Duodenal mucosa (tissue), 2 donors: ENCODE results near the gene FOXB1.

Experiments
- H3K27ac ChIP-seq: one replicate; pipeline ENCODE4 v1.7.0; 2013; ENCODE audit warnings: low read depth, low read length
- H3K27me3 ChIP-seq, 2 donors: one replicate each; pipeline ENCODE4 v1.7.0; 2013; ENCODE audit warnings: low read length in 2 of 2, control low read depth in 1 of 2; ENCODE audit not compliant: insufficient read depth in 2 of 2, control insufficient read depth in 1 of 2
- H3K36me3 ChIP-seq, 2 donors: one replicate each; pipeline ENCODE4 v1.7.0; 2013; ENCODE audit warnings: low read length in 2 of 2, control low read depth in 1 of 2; ENCODE audit not compliant: insufficient read depth in 2 of 2, control insufficient read depth in 1 of 2
- H3K4me1 ChIP-seq, 2 donors: one replicate each; pipeline ENCODE4 v1.7.0; 2013; ENCODE audit warnings: low read length in 2 of 2, control low read depth in 1 of 2; ENCODE audit not compliant: insufficient read depth in 2 of 2, control insufficient read depth in 1 of 2
- H3K4me3 ChIP-seq, 2 donors: one replicate each; pipeline ENCODE4 v1.7.0; 2013; ENCODE audit warnings: low read length in 2 of 2, low read depth in 1 of 2
- H3K9ac ChIP-seq, 2 donors: one replicate each; pipeline ENCODE4 v1.7.0; 2013; ENCODE audit warnings: low read length in 2 of 2, low read depth in 1 of 2
- H3K9me3 ChIP-seq, 2 donors: one replicate each; pipeline ENCODE4 v1.7.0; 2013; ENCODE audit warnings: low read length in 2 of 2, control low read depth in 1 of 2; ENCODE audit not compliant: control insufficient read depth in 1 of 2

FOXB1 gene

GRCh38 chr15:60004009-60004845 is at the start of gene FOXB1:
TSS of gene FOXB1 (plus strand) at chr15:60004311. CDS start at chr15:60004964, 653 bp downstream.
- H3K4me3 ChIP-seq = peak within 1 kb of the TSS; percentile 63 to 87
- no peak within 1 kb of the TSS for H3K9ac ChIP-seq
- peaks cover 88 to 94% of the 10 kb centered on the region in 2 donors for H3K27me3 ChIP-seq
- peaks cover 13 to 31% of the 10 kb centered on the region in 2 donors for H3K4me1 ChIP-seq
- H3K36me3 ChIP-seq = no peaks in the 10 kb centered on the region
- no peak within 1 kb of the TSS for H3K27ac ChIP-seq
- no peaks in the 10 kb centered on the region for H3K9me3 ChIP-seq

GRCh38 chr15:59958288-59958687 is 45.8 kb upstream of the FOXB1 start:
- Histone ChIP-seq H3K36me3 (no peaks in the 10 kb centered on the region), H3K9ac (no peak overlapping the region), H3K4me1 (peaks cover 4 to 5% of the 10 kb centered on the region in 2 donors), H3K9me3 (peaks cover 17 to 45% of the 10 kb centered on the region in 2 donors), H3K4me3 (no peak overlapping the region), H3K27me3 (no peaks in the 10 kb centered on the region), H3K27ac (no peak overlapping the region)

DNA sequence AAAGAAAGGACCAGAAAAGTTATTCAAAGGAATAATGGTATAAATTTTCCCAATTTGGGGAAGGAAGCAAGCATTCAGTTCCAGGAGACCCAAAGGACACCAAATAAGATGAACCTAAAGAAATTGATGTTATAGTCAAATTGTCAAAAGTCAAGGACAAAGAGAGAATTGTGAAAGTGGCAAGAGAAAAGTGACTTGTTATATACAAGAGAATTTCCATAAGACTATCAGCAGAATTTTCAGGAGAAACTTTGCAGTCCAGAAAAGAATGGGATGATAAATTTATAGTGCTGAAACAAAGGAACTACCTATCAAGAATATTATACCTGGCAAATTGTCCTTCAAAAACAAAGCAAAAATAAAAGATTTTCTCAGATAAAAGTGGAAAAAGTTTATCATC is 43.8 kb upstream of the FOXB1 start:
- H3K9ac ChIP-seq = no peak overlapping the region
- H3K4me3 ChIP-seq = no peak overlapping the region
- H3K4me1 ChIP-seq = peaks cover 0 to 5% of the 10 kb centered on the region in 2 donors
- H3K9me3 ChIP-seq = peaks cover 21 to 41% of the 10 kb centered on the region in 2 donors
- H3K27ac ChIP-seq = no peak overlapping the region
- H3K36me3 ChIP-seq = no peaks in the 10 kb centered on the region
- H3K27me3 ChIP-seq = no peaks in the 10 kb centered on the region

DNA sequence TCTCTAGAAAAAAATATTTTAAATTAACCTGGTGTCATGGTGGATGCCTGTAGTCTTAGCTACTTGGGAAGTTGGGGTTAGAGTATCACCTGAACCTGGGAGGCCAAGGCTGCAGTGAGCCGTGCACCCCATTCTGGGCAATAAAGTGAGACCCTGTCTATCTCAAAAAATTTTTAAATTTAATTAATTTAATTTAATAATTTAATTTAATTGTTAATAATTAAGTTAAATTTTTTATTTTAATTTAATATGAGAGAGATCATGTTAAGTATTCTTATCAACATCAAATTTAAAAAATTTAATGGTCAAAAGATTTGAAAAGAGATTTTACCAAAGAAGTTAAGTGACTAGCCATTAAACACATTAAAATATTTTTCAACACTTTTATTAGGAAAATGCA is 40.8 kb upstream of the FOXB1 start:
- Histone ChIP-seq H3K9ac (no peak overlapping the region), H3K9me3 (peaks cover 18 to 37% of the 10 kb centered on the region in 2 donors), H3K27ac (no peak overlapping the region), H3K4me3 (no peak overlapping the region), H3K36me3 (no peaks in the 10 kb centered on the region), H3K4me1 (no peaks in the 10 kb centered on the region), H3K27me3 (no peaks in the 10 kb centered on the region)

DNA sequence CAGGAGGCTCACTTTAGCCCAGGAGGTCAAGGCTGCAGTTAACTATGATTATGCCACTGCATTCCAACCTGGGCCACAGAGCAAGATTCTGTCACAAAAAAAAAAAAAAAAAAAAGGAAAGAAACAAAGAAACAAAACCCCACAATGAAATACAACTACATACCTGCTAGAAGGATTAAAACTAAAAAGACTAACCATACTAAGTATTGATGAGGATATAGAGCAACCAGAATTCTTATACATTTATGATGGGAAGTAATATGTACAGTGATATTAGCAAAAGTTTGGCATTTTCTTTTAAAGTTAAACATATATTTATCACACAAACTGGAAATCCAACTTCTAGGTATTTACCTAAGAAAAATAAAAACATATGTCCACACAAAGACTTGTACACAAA is 40.2 kb upstream of the FOXB1 start:
- Histone ChIP-seq H3K27me3 (no peaks in the 10 kb centered on the region), H3K27ac (no peak overlapping the region), H3K4me1 (no peaks in the 10 kb centered on the region), H3K9me3 (peaks cover 18 to 36% of the 10 kb centered on the region in 2 donors), H3K4me3 (no peak overlapping the region), H3K9ac (no peak overlapping the region), H3K36me3 (no peaks in the 10 kb centered on the region)

DNA sequence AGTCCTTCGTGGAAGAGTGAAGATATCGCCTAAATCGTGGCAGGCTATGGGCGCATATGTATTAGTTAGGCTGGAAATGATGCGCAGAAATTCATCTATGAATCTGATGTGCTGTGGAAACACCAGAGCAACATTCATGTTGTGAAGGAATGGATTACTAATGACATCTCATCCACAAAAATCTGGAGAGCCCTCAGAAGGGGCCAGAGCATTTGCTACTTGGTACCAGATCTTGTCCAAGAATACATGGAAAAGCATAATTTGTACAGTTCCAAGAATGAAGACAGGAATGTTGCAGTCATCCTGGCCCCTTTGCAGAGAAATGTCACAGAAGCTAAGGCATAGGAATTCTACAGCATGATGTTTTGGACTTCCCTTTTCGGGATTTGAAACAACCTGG is 38.4 kb upstream of the FOXB1 start:
- H3K4me3 ChIP-seq = no peak overlapping the region
- no peak overlapping the region for H3K9ac ChIP-seq
- H3K4me1 ChIP-seq = no peaks in the 10 kb centered on the region
- no peaks in the 10 kb centered on the region for H3K36me3 ChIP-seq
- H3K9me3 ChIP-seq = peaks cover 12 to 20% of the 10 kb centered on the region in 2 donors
- H3K27me3 ChIP-seq = no peaks in the 10 kb centered on the region
- H3K27ac ChIP-seq = no peak overlapping the region

- no peak overlapping the region for H3K27ac ChIP-seq
- H3K27me3 ChIP-seq = no peaks in the 10 kb centered on the region
- H3K4me3 ChIP-seq = no peak overlapping the region
- no peaks in the 10 kb centered on the region for H3K36me3 ChIP-seq
- H3K4me1 ChIP-seq = no peaks in the 10 kb centered on the region
- H3K9ac ChIP-seq = no peak overlapping the region
- peaks cover 12 to 16% of the 10 kb centered on the region in 2 donors for H3K9me3 ChIP-seq
Measured at GRCh38 chr15:59966262-59966661, 37.8 kb upstream of the FOXB1 start.

DNA sequence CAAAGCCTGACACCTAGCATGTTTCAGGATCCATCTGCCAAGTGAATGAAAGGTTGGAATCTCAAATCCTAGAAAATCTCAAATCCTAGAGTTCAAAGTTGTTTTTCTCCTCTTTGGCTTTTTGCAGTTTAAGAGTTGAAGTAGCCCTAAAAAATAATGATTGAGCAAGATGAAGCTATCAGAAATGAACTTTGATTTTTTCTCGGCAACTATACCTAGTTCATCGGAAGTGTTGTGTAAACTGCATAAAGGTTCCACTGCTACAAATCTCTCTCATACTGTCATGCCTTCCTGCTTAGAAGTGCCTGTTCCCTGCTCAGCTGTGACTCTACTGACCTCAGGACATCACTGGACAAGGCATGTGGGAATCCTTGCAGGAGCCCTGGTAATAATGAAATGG is 35.8 kb upstream of the FOXB1 start:
- H3K27me3 ChIP-seq = peaks cover 3 to 4% of the 10 kb centered on the region in 2 donors
- no peaks in the 10 kb centered on the region for H3K4me1 ChIP-seq
- H3K9ac ChIP-seq = no peak overlapping the region
- no peak overlapping the region for H3K4me3 ChIP-seq
- peaks cover 0 to 7% of the 10 kb centered on the region in 2 donors for H3K9me3 ChIP-seq
- no peak overlapping the region for H3K27ac ChIP-seq
- no peaks in the 10 kb centered on the region for H3K36me3 ChIP-seq

DNA sequence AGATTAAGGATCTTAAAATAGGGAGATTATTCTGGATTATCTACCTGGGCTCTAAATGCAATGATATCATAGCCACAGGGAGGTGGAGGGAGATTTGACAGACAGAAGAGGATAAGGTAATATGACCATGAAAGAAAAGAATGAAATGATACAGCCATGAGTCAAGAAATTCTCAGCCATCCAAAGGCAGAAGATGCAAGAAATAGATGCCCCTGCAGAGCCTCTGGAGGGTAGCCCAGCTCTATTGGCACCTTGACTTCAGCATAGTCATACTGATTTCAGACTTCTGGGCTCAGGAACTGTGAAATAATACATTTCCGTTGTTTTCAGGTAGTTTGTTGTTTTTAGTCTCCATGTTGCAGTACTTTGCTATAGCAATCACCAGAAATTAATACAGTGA is 31.9 kb upstream of the FOXB1 start:
- Histone ChIP-seq H3K9me3 (no peaks in the 10 kb centered on the region), H3K4me3 (no peak overlapping the region), H3K9ac (no peak overlapping the region), H3K36me3 (no peaks in the 10 kb centered on the region), H3K27me3 (peaks cover 3 to 8% of the 10 kb centered on the region in 2 donors), H3K27ac (no peak overlapping the region), H3K4me1 (no peaks in the 10 kb centered on the region)

DNA sequence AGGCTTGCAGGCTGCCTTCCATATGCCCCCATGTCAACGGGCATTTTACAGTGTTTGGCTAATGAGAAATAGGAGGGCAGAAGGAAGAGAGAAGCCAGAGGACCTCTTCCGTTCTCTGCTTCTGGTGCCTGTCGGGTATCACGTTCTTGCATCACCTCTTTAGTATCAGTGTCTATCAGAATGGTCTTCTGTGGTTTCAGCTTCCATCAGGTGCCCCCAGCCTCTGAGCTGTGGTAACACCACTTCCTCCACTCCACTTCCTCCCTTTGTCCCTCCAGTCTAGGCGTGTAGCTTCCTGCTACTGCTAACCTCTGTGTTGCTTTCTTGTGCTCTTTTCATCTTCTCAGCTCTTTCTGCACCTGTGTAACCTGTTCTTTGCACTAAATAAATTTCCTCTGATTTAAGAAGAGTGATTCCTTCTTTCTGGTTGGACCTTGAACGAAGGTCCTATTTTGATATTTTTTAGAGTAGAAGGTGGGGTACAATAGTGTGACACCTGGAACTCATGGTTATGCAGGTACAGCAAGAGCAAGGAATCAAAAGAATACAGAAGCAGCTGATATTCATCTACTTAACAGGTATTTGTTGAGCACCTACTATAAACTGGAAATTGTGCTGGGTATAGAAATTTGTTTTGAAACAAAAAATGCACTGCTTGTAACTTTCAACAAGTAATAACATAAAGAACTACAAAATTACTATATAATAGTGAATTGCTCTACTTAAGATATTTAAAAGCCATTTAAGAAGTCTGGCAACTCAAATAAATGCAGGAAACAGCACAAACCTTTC is 27.4 kb upstream of the FOXB1 start:
- Histone ChIP-seq H3K27ac (no peak overlapping the region), H3K27me3 (peaks cover 7 to 8% of the 10 kb centered on the region in 2 donors)

More for the DNA sequence above, 27.4 kb upstream of the FOXB1 start:
- no peak overlapping the region for H3K9ac ChIP-seq
- no peaks in the 10 kb centered on the region for H3K9me3 ChIP-seq
- no peak overlapping the region for H3K4me3 ChIP-seq
- H3K36me3 ChIP-seq = no peaks in the 10 kb centered on the region
- H3K4me1 ChIP-seq = no peaks in the 10 kb centered on the region
